Endothelial cell of umbilical vein (primary cell): ENCODE results near the gene DOCK7. TPM values are rescaled to one million over a fixed set of nuclear protein-coding genes. Genes with fewer than 3 reads are reported as not detected.
"Not testable (repeated sequence)": the region's sequence is repeated elsewhere in the genome, so short reads cannot be mapped to it uniquely, and the experiment has no call there.

Source experiments
- BruUV-seq: library from RNA; stranded (reverse); fragments of 400-500 nt; replicated peaks from 2 replicates; lab custom pipeline; 2021; lab: Mats Ljungman, UMichigan
- CTCF ChIA-PET: fragments of 300-600, 350-600 bp; sonication (Branson Sonifier 250); formaldehyde crosslinking; loops from one replicate; lab custom pipeline; 2021; ENCODE audit warnings: antibody characterized with exemption, inconsistent platforms; lab: Charles Lee
- POLR2A ChIA-PET: fragments of 300-600, 350-600 bp; sonication (Branson Sonifier 250); formaldehyde crosslinking; loops from one replicate; lab custom pipeline; 2021; ENCODE audit warnings: antibody characterized with exemption, inconsistent platforms; lab: Charles Lee
- DNase-seq: peaks from one replicate; pipeline ENCODE4 v3.0.0-alpha.2; 2011; ENCODE audit warnings: low read depth, low spot score
- FAIRE-seq: peaks from 2 replicates; lab custom pipeline; 2011; peaks lifted over from hg19 to GRCh38; lab: Jason Lieb, UNC
- H2AFZ ChIP-seq: 2 replicates; pipeline ENCODE4 v1.6.0; 2012; ENCODE audit warnings: low read depth, low read length, control low read depth, inconsistent platforms
- H3K27ac ChIP-seq: 2 replicates; pipeline ENCODE4 v1.5.1; 2011; ENCODE audit warnings: low read depth, mild to moderate bottlenecking, control low read depth, low read length, moderate library complexity; ENCODE audit not compliant: insufficient read depth
- H3K27me3 ChIP-seq, 2 experiments: 2 replicates each; pipeline versions ENCODE4 v1.6.0 to v1.6.1; 2011; ENCODE audit warnings: low read length in 2 of 2, mixed read lengths in 1 of 2; ENCODE audit not compliant: control insufficient read depth in 2 of 2, insufficient read depth in 2 of 2
- H3K36me3 ChIP-seq, 2 experiments: 2 replicates in 1 of 2; 3 replicates in 1 of 2; pipeline ENCODE4 v1.5.1; 2011; ENCODE audit warnings: low read length in 2 of 2, mild to moderate bottlenecking in 1 of 2, moderate library complexity in 1 of 2; ENCODE audit not compliant: control insufficient read depth in 2 of 2, insufficient read depth in 2 of 2; ENCODE audit errors: extremely low read depth in 1 of 2
- H3K4me1 ChIP-seq: 3 replicates; pipeline ENCODE4 v1.5.1; 2011; ENCODE audit warnings: mild to moderate bottlenecking, low read length; ENCODE audit not compliant: control insufficient read depth, insufficient read depth; ENCODE audit errors: extremely low read depth
- H3K4me2 ChIP-seq: 2 replicates; pipeline ENCODE4 v1.6.1; 2011; ENCODE audit warnings: low read length, control low read depth, mixed read lengths; ENCODE audit not compliant: insufficient read depth
- H3K4me3 ChIP-seq, 3 experiments: fragments of 200-600 bp in 1 of 3; sonication (generic), shearing (Covaris generic) in 1 of 3; replicated peaks in 1 of 3; 2 replicates each; pipeline ENCODE4 v1.5.1; 2011 to 2016; ENCODE audit warnings: control low read depth in 3 of 3, low read length in 3 of 3, mild to moderate bottlenecking in 2 of 3, inconsistent platforms in 1 of 3, low read depth in 1 of 3, moderate library complexity in 1 of 3; ENCODE audit not compliant: insufficient read depth in 1 of 3
- H3K79me2 ChIP-seq: 2 replicates; pipeline ENCODE4 v1.6.0; 2012; ENCODE audit warnings: low read length, inconsistent platforms; ENCODE audit not compliant: control insufficient read depth, insufficient read depth
- H3K9ac ChIP-seq: replicated peaks from 2 replicates; pipeline ENCODE3; 2011; ENCODE audit warnings: low read length, control low read depth; ENCODE audit not compliant: insufficient read depth; ENCODE audit errors: extremely low read depth
- H3K9me1 ChIP-seq: replicated peaks from 3 replicates; pipeline ENCODE4 v1.6.0; 2011; ENCODE audit warnings: mild to moderate bottlenecking, low read length; ENCODE audit not compliant: control insufficient read depth, insufficient read depth; ENCODE audit errors: extremely low read depth
- H3K9me3 ChIP-seq: replicated peaks from 2 replicates; pipeline ENCODE4 v1.5.1; 2012; ENCODE audit warnings: low read length, inconsistent platforms; ENCODE audit not compliant: control insufficient read depth, insufficient read depth
- H4K20me1 ChIP-seq: replicated peaks from 2 replicates; pipeline ENCODE3; 2011; ENCODE audit warnings: mild to moderate bottlenecking, low read length; ENCODE audit not compliant: control insufficient read depth, insufficient read depth; ENCODE audit errors: extremely low read depth
- dilution Hi-C: fragments of 300-500 bp; cut with MboI; formaldehyde crosslinking; loops from one replicate; pipeline ENCODE4 v1.15.0; 2019; ENCODE audit warnings: low sequenced_read_pairs; ENCODE audit not compliant: extremely low pct_ligation_motif_present
- intact Hi-C: fragments of 100-400 bp; cut with micrococcal nuclease; formaldehyde crosslinking; loops from one replicate; pipeline ENCODE4 v1.10.0; 2022
- polyA plus RNA-seq, 4 experiments: library from polyadenylated mRNA; depleted of rRNA in 3 of 4; stranded (reverse) in 3 of 4; unstranded in 1 of 4; fragments of >200 nt; gene quantifications; 2 replicates each; pipeline versions ENCODE4 v1.2.1 to v1.2.3, GENCODE V29; 2011 to 2012; ENCODE audit warnings: missing spikeins in 1 of 4
- total RNA-seq: library from RNA; stranded (reverse); gene quantifications from 2 replicates; pipeline ENCODE4 v1.2.3, GENCODE V29; 2021

DOCK7 gene
- total and polyA plus RNA-seq, 2 donors (not counting 3 experiments of a cell fraction or from before 2014, with no cell fraction given), result 9.4 to 31.9 TPM

GRCh38 chr1:62680992-62681391, 7.2 kb downstream of the DOCK7 start:
- H4K20me1 ChIP-seq, dilution Hi-C loops, H3K36me3 ChIP-seq, H3K27me3 ChIP-seq, H3K9ac ChIP-seq, H2AFZ ChIP-seq, FAIRE-seq, intact Hi-C loops, H3K27ac ChIP-seq, DNase-seq, H3K9me3 ChIP-seq, CTCF ChIA-PET, H3K4me2 ChIP-seq, H3K4me3 ChIP-seq, H3K9me1 ChIP-seq, BruUV-seq, POLR2A ChIA-PET: not testable (repeated sequence)
- peaks cover 76% of the 10 kb centered on the region for H3K79me2 ChIP-seq
- peaks cover 12% of the 10 kb centered on the region for H3K4me1 ChIP-seq

DNA sequence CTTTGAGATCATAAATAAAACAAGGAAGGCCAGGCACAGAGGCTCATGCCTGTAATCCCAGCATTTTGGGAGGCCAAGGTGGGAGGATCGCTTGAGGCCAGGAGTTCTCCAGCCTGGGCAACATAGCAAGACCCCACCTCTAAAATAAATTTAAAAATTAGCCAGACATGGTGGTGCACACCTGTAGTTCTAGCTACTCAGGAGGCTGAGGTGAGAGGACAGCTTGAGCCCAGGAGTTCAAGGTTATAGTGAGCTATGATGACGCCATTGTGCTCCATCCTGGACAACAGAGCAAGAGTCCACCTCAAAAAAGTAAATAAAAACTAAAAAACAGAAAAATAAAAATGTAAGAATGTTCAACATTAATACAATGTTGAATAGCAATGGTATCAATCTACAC, 10.4 kb downstream of the DOCK7 start:
- dilution Hi-C loops, FAIRE-seq, H3K36me3 ChIP-seq, BruUV-seq, H3K9ac ChIP-seq, H3K9me3 ChIP-seq, H3K27ac ChIP-seq, H3K27me3 ChIP-seq, H2AFZ ChIP-seq, H4K20me1 ChIP-seq, H3K4me1 ChIP-seq, H3K4me2 ChIP-seq, DNase-seq, H3K9me1 ChIP-seq, H3K4me3 ChIP-seq: not testable (repeated sequence)
- H3K79me2 ChIP-seq, result peaks cover 68% of the 10 kb centered on the region
- ChIA-PET CTCF (interaction anchor here (0.6 to 1.3 kb wide), 2 partner anchors 9 to 10 kb away, joined by 3 read pairs; no protein-coding TSS in a partner anchor), POLR2A (interaction anchor here (0.6 kb wide), 1 partner anchor 47 kb away, joined by 6 read pairs; no protein-coding TSS in a partner anchor)
- intact Hi-C loops, result loop anchor here (5.0 kb wide), 1 partner anchor 36 kb away; no protein-coding TSS in a partner anchor
